Thymus (tissue), 11 donors: ENCODE data around the gene EVA1A. TPM values are rescaled to one million over a fixed set of nuclear protein-coding genes. Genes with fewer than 3 reads are reported as not detected.
A peak's percentile ranks its signal among the peaks of the same experiment; 100 is the strongest.

Source experiments
- DNase-seq, 9 donors: peaks; one replicate each; pipeline ENCODE4 v3.0.0-alpha.2; 2013; ENCODE audit warnings: low spot score in 9 of 9, low read depth in 6 of 9, missing footprints in 1 of 9
- H3K27ac ChIP-seq, 2 donors: one replicate each; pipeline ENCODE4 v1.5.1; 2013; ENCODE audit warnings: control low read depth in 1 of 2, low read depth in 1 of 2, low read length in 1 of 2, mild to moderate bottlenecking in 1 of 2, moderate library complexity in 1 of 2
- H3K27me3 ChIP-seq, 2 donors: one replicate each; pipeline ENCODE4 v1.5.1; 2013; ENCODE audit warnings: low read length in 1 of 2; ENCODE audit not compliant: control insufficient read depth in 2 of 2, insufficient read depth in 1 of 2
- H3K36me3 ChIP-seq, 2 donors: one replicate each; pipeline ENCODE4 v1.5.1; 2013; ENCODE audit warnings: low read length in 1 of 2, mild to moderate bottlenecking in 1 of 2, moderate library complexity in 1 of 2; ENCODE audit not compliant: control insufficient read depth in 2 of 2, insufficient read depth in 2 of 2
- H3K4me1 ChIP-seq, 2 donors: one replicate each; pipeline ENCODE4 v1.5.1; 2013; ENCODE audit warnings: low read length in 2 of 2; ENCODE audit not compliant: control insufficient read depth in 2 of 2, insufficient read depth in 2 of 2
- H3K4me3 ChIP-seq, 2 donors: one replicate each; pipeline ENCODE4 v1.5.1; 2013; ENCODE audit warnings: low read length in 2 of 2, control low read depth in 1 of 2, mild to moderate bottlenecking in 1 of 2
- H3K9me3 ChIP-seq, 2 donors: one replicate each; pipeline ENCODE4 v1.5.1; 2013; ENCODE audit warnings: low read length in 1 of 2, mild to moderate bottlenecking in 1 of 2; ENCODE audit not compliant: control insufficient read depth in 2 of 2, insufficient read depth in 1 of 2
- WGBS: extraction: QIAGEN DNeasy Blood & Tissue Kit; methylation state at CpG from one replicate; pipeline ENCODE4 v1.1.7; 2013; 5-methylcytosine and 5-hydroxymethylcytosine counted together
- polyA plus RNA-seq: library from polyadenylated mRNA; stranded (reverse); fragments of 200-250 nt; gene quantifications from one replicate; pipeline ENCODE4 v1.2.3, GENCODE V29; 2013
- total RNA-seq: library from RNA; stranded (reverse); fragments of 120-200 nt; gene quantifications from one replicate; pipeline ENCODE4 v1.2.4, GENCODE V29; 2013
- donor health status: healthy.

Gene EVA1A
- total and polyA plus RNA-seq, 2 donors, result 12.7 to 32.3 TPM

GRCh38 chr2:75580156-75580555 lies 19.4 kb upstream of the EVA1A start:
- Histone ChIP-seq H3K36me3 (no peaks in the 10 kb centered on the region), H3K27ac (no peak overlapping the region), H3K4me3 (no peak overlapping the region), H3K27me3 (no peaks in the 10 kb centered on the region), H3K4me1 (no peaks in the 10 kb centered on the region), H3K9me3 (no peaks in the 10 kb centered on the region)
- WGBS, result 89% methylated on average over 1 of the region's 1 CpG
- no peak for DNase-seq

- DNase-seq, result no peak
- Histone ChIP-seq H3K4me1 (no peaks in the 10 kb centered on the region), H3K27me3 (no peaks in the 10 kb centered on the region), H3K36me3 (no peaks in the 10 kb centered on the region), H3K27ac (no peak overlapping the region), H3K9me3 (no peaks in the 10 kb centered on the region), H3K4me3 (no peak overlapping the region)
Measured at GRCh38 chr2:75579186-75579585, 18.4 kb upstream of the EVA1A start.

GRCh38 chr2:75577280-75577679 lies 16.5 kb upstream of the EVA1A start:
- Histone ChIP-seq H3K36me3 (no peaks in the 10 kb centered on the region), H3K27me3 (no peaks in the 10 kb centered on the region), H3K4me1 (peaks cover 0 to 5% of the 10 kb centered on the region in 2 donors), H3K27ac (no peak overlapping the region), H3K9me3 (no peaks in the 10 kb centered on the region), H3K4me3 (no peak overlapping the region)
- no peak for DNase-seq
- WGBS, result 93% methylated on average over 1 of the region's 1 CpG

- Histone ChIP-seq H3K27me3 (no peaks in the 10 kb centered on the region), H3K4me3 (no peak overlapping the region), H3K27ac (peak overlapping the region; percentile 12 to 81), H3K4me1 (peaks cover 0 to 23% of the 10 kb centered on the region in 2 donors), H3K9me3 (no peaks in the 10 kb centered on the region), H3K36me3 (no peaks in the 10 kb centered on the region)
- WGBS, result 89% methylated on average over 1 of the region's 1 CpG
- no peak for DNase-seq
Measured at GRCh38 chr2:75574106-75574505, 13.4 kb upstream of the EVA1A start.

GRCh38 chr2:75573145-75573878 lies 12.6 kb upstream of the EVA1A start:
- H3K36me3 ChIP-seq, result no peaks in the 10 kb centered on the region
- WGBS, result 92% methylated on average over 1 of the region's 1 CpG
- H3K27ac ChIP-seq, result peak overlapping the region in 1 of 2 donors; percentile 39
- peaks cover 0 to 23% of the 10 kb centered on the region in 2 donors for H3K4me1 ChIP-seq
- H3K4me3 ChIP-seq, result no peak overlapping the region
- H3K9me3 ChIP-seq, result no peaks in the 10 kb centered on the region
- peak in 1 of 9 donors; percentile 25 for DNase-seq
- H3K27me3 ChIP-seq, result no peaks in the 10 kb centered on the region

GRCh38 chr2:75571730-75572430 lies 11.1 kb upstream of the EVA1A start:
- Histone ChIP-seq H3K27me3 (no peaks in the 10 kb centered on the region), H3K36me3 (no peaks in the 10 kb centered on the region), H3K9me3 (no peaks in the 10 kb centered on the region), H3K27ac (peak overlapping the region; percentile 14 to 53), H3K4me3 (no peak overlapping the region), H3K4me1 (peaks cover 0 to 23% of the 10 kb centered on the region in 2 donors)
- no peak for DNase-seq
- 90% methylated on average over 4 of the region's 4 CpGs for WGBS

GRCh38 chr2:75570948-75571729 lies 10.4 kb upstream of the EVA1A start:
- Histone ChIP-seq H3K27ac (peak overlapping the region; percentile 59 to 68), H3K27me3 (no peaks in the 10 kb centered on the region), H3K36me3 (no peaks in the 10 kb centered on the region), H3K4me3 (no peak overlapping the region), H3K9me3 (no peaks in the 10 kb centered on the region), H3K4me1 (peaks cover 0 to 23% of the 10 kb centered on the region in 2 donors)
- DNase-seq, result peak in 1 of 9 donors; percentile 56
- WGBS, result 79% methylated on average over 7 of the region's 7 CpGs

GRCh38 chr2:75570024-75570947 lies 9.5 kb upstream of the EVA1A start:
- Histone ChIP-seq H3K9me3 (no peaks in the 10 kb centered on the region), H3K4me3 (no peak overlapping the region), H3K4me1 (peaks cover 0 to 25% of the 10 kb centered on the region in 2 donors), H3K27me3 (peaks cover 0 to 4% of the 10 kb centered on the region in 2 donors), H3K36me3 (no peaks in the 10 kb centered on the region), H3K27ac (peak overlapping the region; percentile 59 to 68)
- no peak for DNase-seq
- WGBS, result 92% methylated on average over 8 of the region's 8 CpGs
